ES-I3 (cell line): ENCODE measurements around the gene TM9SF4.
"Not testable (repeated sequence)": the region's sequence is repeated elsewhere in the genome, so short reads cannot be mapped to it uniquely, and the experiment has no call there.

Source experiments
- H3K36me3 ChIP-seq: 2 replicates; pipeline ENCODE4 v1.6.1; 2013; ENCODE audit warnings: mild to moderate bottlenecking, low read length, control low read depth, moderate library complexity; ENCODE audit not compliant: insufficient read depth
- H3K4me1 ChIP-seq: 2 replicates; pipeline ENCODE4 v1.6.1; 2013; ENCODE audit warnings: mild to moderate bottlenecking, control low read depth, low read length; ENCODE audit not compliant: insufficient read depth
- H3K9ac ChIP-seq: 2 replicates; pipeline ENCODE4 v1.6.1; 2013; ENCODE audit warnings: low read depth, mild to moderate bottlenecking, low read length, moderate library complexity
- H3K9me3 ChIP-seq: 2 replicates; pipeline ENCODE4 v1.6.1; 2013; ENCODE audit warnings: mild to moderate bottlenecking, low read length, moderate library complexity; ENCODE audit not compliant: control insufficient read depth, insufficient read depth

The TM9SF4 gene

GRCh38 chr20:32163951-32164350 is 54.4 kb downstream of the TM9SF4 start:
- Histone ChIP-seq H3K9me3 (no peaks in the 10 kb centered on the region), H3K4me1 (peaks cover 11% of the 10 kb centered on the region; the same call in 1 of the 2 replicates), H3K36me3 (peaks cover 26% of the 10 kb centered on the region), H3K9ac (no peak overlapping the region)

- Histone ChIP-seq H3K9ac (no peak overlapping the region), H3K4me1 (peaks cover 11% of the 10 kb centered on the region; the same call in 1 of the 2 replicates), H3K9me3 (no peaks in the 10 kb centered on the region), H3K36me3 (peaks cover 19% of the 10 kb centered on the region)
Observed at GRCh38 chr20:32164984-32165735, 55.6 kb downstream of the TM9SF4 start.

DNA sequence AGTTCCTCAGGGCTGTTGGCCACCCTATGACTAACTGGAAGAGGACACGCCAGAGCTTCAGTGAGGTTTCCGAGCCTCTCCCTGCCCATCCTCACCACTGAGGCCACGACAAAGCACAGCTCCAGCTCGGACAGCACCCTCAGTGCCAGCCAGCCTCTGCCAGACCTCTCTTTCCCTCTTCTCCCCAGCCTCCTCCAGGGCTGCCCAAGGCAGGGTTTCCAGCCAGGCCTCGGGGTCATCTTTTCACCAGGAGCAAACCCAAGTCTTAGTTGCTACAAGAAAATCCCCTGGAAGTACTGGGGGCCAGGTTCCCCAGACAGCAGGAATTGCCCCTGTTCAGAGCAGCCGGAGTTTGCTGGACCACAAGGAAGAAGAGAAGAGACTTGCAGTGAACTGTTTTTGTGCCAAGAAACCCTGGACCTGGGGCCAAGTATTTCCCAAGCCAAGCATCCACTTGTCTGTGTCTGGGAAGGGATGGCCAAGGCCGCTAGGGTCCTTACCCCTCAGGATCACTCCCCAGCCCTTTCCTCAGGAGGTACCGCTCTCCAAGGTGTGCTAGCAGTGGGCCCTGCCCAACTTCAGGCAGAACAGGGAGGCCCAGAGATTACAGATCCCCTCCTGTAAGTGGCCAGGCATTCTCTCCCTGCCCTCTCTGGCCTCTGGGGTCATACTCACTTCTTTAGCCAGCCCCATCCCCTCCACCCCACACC is 56.5 kb downstream of the TM9SF4 start:
- Histone ChIP-seq H3K36me3 (peaks cover 17% of the 10 kb centered on the region), H3K9ac (no peak overlapping the region), H3K4me1 (peaks cover 11% of the 10 kb centered on the region; the same call in 1 of the 2 replicates), H3K9me3 (no peaks in the 10 kb centered on the region)

DNA sequence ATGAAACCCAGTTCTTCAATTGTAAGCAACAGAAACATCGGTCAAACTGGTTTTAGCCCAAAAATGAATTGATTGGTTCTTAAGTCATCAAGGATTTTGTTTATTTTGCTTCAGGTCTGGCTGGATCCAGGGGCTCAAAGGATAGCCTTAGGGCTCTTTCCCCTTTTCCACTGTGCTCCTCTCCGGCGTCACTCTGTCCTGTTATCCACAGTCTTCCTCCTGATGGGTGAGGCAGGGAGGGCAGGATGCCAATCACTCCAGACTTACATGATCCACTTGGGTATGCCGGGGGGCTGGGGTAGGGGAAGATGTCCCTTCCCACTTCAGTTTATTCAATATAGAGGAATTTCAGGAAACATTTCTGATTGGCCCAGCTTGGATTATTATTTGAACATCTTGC is 58.0 kb downstream of the TM9SF4 start:
- H3K9ac ChIP-seq = no peak overlapping the region
- peaks cover 8% of the 10 kb centered on the region for H3K36me3 ChIP-seq
- H3K4me1 ChIP-seq = peaks cover 11% of the 10 kb centered on the region; the same call in 1 of the 2 replicates
- no peaks in the 10 kb centered on the region for H3K9me3 ChIP-seq

GRCh38 chr20:32168184-32168910 is 58.8 kb downstream of the TM9SF4 start:
- H3K9me3 ChIP-seq = no peaks in the 10 kb centered on the region

DNA sequence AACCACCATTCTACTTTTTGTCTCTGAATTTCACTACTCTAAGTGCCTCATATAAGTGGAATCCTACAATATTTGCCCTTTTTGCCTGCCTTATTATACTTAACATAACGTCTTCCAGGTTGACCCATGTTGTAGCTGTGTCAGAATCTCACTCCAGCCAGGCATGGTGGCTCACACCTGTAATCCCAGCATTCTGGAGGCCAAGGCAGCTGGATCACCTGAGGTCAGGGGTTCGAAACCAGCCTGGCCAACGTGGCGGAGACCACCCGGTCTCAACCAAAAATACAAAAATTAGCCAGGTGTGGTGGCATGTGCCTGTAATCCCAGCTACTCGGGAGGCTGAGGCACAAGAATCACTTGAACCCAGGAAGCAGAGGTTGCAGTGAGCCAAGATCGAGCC is 68.2 kb downstream of the TM9SF4 start:
- not testable (repeated sequence) for H3K4me1 ChIP-seq, H3K36me3 ChIP-seq, H3K9ac ChIP-seq, H3K9me3 ChIP-seq

More at GRCh38 chr20:32168184-32168910, 58.8 kb downstream of the TM9SF4 start:
- Histone ChIP-seq H3K4me1 (peaks cover 11% of the 10 kb centered on the region; the same call in 1 of the 2 replicates), H3K36me3 (peaks cover 4% of the 10 kb centered on the region), H3K9ac (no peak overlapping the region)

DNA sequence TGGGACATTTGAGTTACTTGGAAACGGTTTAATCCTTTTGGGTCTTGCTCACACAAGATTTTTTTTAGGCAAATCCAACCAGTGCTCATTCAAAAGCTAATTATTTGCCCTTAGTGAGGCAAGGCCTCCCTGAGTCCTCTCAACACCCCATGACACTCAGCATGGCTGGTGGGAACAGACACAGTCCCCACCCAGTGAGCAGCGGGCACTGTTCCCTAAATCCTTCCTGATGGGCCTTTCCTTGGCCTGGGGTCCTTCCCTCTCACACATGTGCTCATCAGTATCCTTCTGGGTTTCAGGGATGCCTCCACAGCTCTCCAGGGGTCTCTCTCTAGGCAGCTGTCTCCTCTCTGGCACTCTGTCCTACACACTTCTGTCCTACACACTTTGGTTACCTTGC is 70.0 kb downstream of the TM9SF4 start:
- H3K36me3 ChIP-seq = no peaks in the 10 kb centered on the region
- H3K9ac ChIP-seq = no peak overlapping the region
- no peaks in the 10 kb centered on the region for H3K4me1 ChIP-seq
- H3K9me3 ChIP-seq = no peaks in the 10 kb centered on the region

- H3K9ac ChIP-seq = no peak overlapping the region
- H3K4me1 ChIP-seq = no peaks in the 10 kb centered on the region
- H3K36me3 ChIP-seq = no peaks in the 10 kb centered on the region
- H3K9me3 ChIP-seq = no peaks in the 10 kb centered on the region
Observed at GRCh38 chr20:32179934-32180333, 70.4 kb downstream of the TM9SF4 start.

DNA sequence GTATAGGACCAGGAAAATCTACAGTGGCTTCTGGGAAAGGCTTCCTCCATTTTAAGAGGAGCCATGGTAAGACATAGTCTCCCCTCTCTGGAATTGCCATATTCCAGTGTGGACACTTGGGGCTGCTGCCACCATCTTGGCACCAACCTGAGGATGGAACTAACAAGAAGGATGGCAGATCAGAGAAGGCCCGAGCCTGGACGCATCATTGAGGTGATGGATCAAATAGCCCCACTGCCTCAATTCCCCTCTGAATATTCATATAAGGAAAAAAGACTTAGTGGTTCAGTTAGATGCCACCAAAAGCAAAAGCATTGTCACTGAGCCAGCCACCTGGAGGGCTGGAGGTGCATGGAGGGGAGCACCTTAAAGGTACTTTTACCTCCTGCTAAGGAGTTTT is 72.1 kb downstream of the TM9SF4 start:
- no peak overlapping the region for H3K9ac ChIP-seq
- H3K9me3 ChIP-seq = no peaks in the 10 kb centered on the region
- no peaks in the 10 kb centered on the region for H3K4me1 ChIP-seq
- no peaks in the 10 kb centered on the region for H3K36me3 ChIP-seq

GRCh38 chr20:32183947-32184635 is 74.6 kb downstream of the TM9SF4 start:
- no peak overlapping the region for H3K9ac ChIP-seq
- H3K9me3 ChIP-seq = no peaks in the 10 kb centered on the region
- no peaks in the 10 kb centered on the region for H3K4me1 ChIP-seq
- no peaks in the 10 kb centered on the region for H3K36me3 ChIP-seq

DNA sequence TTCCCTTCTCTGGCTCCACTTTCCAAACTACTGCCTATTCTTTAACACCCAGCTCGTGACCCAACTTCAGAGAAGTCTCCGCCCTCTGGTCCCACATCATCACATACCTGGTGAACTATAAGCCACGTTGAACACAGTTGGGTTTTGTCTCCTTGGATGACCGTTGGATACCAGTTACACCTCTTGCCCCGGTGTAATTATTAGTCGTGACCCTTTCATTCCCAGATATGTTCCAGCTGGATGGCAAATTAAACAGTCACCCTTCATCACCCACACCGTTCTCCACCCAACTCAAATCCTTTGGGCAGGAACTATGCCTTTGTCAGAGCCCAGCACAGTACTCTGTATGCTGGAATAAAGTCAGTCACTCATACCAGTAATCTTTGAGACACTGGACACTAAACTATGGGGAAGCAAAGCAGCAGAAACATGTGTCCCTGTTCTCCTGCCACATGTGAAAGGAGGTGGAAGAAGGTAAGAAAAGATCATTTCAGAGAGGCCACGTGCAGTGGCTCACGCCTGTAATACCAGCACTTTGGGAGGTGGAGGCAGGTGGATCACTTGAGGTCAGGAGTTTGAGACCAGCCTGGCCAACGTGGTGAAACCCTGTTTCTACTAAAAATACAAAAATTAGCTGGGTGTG is 75.6 kb downstream of the TM9SF4 start:
- H3K4me1 ChIP-seq = no peaks in the 10 kb centered on the region
- no peak overlapping the region for H3K9ac ChIP-seq
- H3K9me3 ChIP-seq = no peaks in the 10 kb centered on the region
- no peaks in the 10 kb centered on the region for H3K36me3 ChIP-seq

- H3K36me3 ChIP-seq = no peaks in the 10 kb centered on the region
- H3K4me1 ChIP-seq = no peaks in the 10 kb centered on the region
- no peak overlapping the region for H3K9ac ChIP-seq
- H3K9me3 ChIP-seq = no peaks in the 10 kb centered on the region
Observed at GRCh38 chr20:32186506-32186905, 77.0 kb downstream of the TM9SF4 start.

DNA sequence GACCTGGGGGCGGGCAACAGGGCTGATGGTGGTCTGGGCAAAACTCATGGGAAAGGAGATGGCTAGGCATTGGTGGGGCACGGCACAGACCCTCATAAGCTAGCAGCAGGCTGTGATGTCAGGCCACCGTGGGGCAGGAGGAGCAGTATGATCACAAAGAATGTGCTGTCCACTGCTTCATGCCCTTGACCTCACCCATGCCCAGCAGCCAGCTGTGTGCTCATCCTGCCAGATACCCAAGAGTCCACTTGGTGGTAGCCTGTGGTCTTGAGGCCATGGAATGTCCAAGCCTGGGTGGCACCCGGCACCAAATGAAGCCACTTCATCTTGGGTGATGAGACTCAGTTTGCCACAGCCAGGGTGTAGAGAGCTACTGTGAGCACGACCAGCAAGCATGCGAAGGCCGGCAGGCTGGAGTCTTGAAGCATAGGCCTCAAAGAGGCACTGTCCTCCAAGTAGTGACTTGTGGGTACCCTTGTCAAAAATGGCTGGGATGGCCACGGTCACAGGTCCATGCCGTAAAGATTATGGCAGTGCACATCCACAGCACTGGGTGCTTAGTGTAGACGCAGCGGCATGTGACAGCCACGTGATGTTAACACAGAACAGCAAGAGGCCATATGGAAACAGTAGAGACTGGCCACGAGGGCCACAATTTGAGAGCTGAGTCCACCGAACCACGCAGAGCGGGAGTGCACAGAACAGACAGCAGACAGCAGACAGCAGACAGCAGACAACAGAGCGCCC is 79.0 kb downstream of the TM9SF4 start:
- Histone ChIP-seq H3K9ac (no peak overlapping the region), H3K9me3 (no peaks in the 10 kb centered on the region), H3K4me1 (no peaks in the 10 kb centered on the region), H3K36me3 (no peaks in the 10 kb centered on the region)
